H9 (cell line): ENCODE measurements around the gene TMPRSS7. TPM values are rescaled to one million over a fixed set of nuclear protein-coding genes. Genes with fewer than 3 reads are reported as not detected.

Experiments used
- DNase-seq: peaks from one replicate; pipeline ENCODE4 v3.0.0-alpha.2; 2017
- H2AFZ ChIP-seq: one replicate; pipeline ENCODE4 v1.6.1; 2013; ENCODE audit warnings: mild to moderate bottlenecking, low read length, control low read depth, moderate library complexity
- H2AK5ac ChIP-seq: 2 replicates; pipeline ENCODE4 v1.6.1; 2013; ENCODE audit warnings: low read length, control low read depth, mixed read lengths; ENCODE audit not compliant: insufficient read length
- H2BK120ac ChIP-seq: one replicate; pipeline ENCODE4 v1.6.1; 2013; ENCODE audit warnings: low read depth, mild to moderate bottlenecking, low read length, control low read depth, inconsistent platforms; ENCODE audit not compliant: poor library complexity, severe bottlenecking
- H2BK12ac ChIP-seq: 2 replicates; pipeline ENCODE4 v1.6.1; 2013; ENCODE audit warnings: low read length, control low read depth, mixed read lengths, low read depth; ENCODE audit not compliant: insufficient read length
- H2BK15ac ChIP-seq: 2 replicates; pipeline ENCODE4 v1.6.1; 2013; ENCODE audit warnings: low read depth, low read length, control low read depth
- H2BK20ac ChIP-seq: one replicate; pipeline ENCODE4 v1.6.1; 2013; ENCODE audit warnings: low read depth, mild to moderate bottlenecking, low read length, control low read depth, inconsistent platforms; ENCODE audit not compliant: poor library complexity, severe bottlenecking
- H2BK5ac ChIP-seq: 2 replicates; pipeline ENCODE4 v1.6.1; 2013; ENCODE audit warnings: low read length, control low read depth, mixed read lengths; ENCODE audit not compliant: insufficient read length
- H3K14ac ChIP-seq: 2 replicates; pipeline ENCODE4 v1.6.1; 2013; ENCODE audit warnings: low read length, control low read depth; ENCODE audit not compliant: insufficient read depth
- H3K18ac ChIP-seq: 2 replicates; pipeline ENCODE4 v1.6.1; 2013; ENCODE audit warnings: low read depth, mild to moderate bottlenecking, mixed read lengths, low read length, control low read depth; ENCODE audit not compliant: insufficient read length
- H3K23ac ChIP-seq: 2 replicates; pipeline ENCODE4 v1.6.1; 2013; ENCODE audit warnings: low read length, control low read depth, mixed read lengths, low read depth; ENCODE audit not compliant: insufficient read length
- H3K23me2 ChIP-seq: 2 replicates; pipeline ENCODE4 v1.6.1; 2013; ENCODE audit warnings: low read depth, mild to moderate bottlenecking, mixed read lengths, low read length, control low read depth; ENCODE audit not compliant: insufficient read length, poor library complexity, severe bottlenecking
- H3K27ac ChIP-seq: 2 replicates; pipeline ENCODE4 v1.5.1; 2013; ENCODE audit warnings: low read length, control low read depth, mixed read lengths, low read depth; ENCODE audit not compliant: insufficient read length
- H3K27me3 ChIP-seq: 2 replicates; pipeline ENCODE4 v1.6.1; 2013; ENCODE audit warnings: low read length, control low read depth, inconsistent platforms; ENCODE audit not compliant: insufficient read depth
- H3K4ac ChIP-seq: 2 replicates; pipeline ENCODE4 v1.6.1; 2013; ENCODE audit warnings: low read depth, mild to moderate bottlenecking, control low read depth, inconsistent platforms, low read length, moderate library complexity
- H3K4me1 ChIP-seq: 2 replicates; pipeline ENCODE4 v1.6.1; 2013; ENCODE audit warnings: low read length, control low read depth, inconsistent platforms; ENCODE audit not compliant: insufficient read depth
- H3K4me2 ChIP-seq: 2 replicates; pipeline ENCODE4 v1.6.1; 2013; ENCODE audit warnings: low read length, control low read depth, mixed read lengths; ENCODE audit not compliant: insufficient read length, insufficient read depth
- H3K56ac ChIP-seq: 2 replicates; pipeline ENCODE4 v1.6.1; 2013; ENCODE audit warnings: low read depth, mild to moderate bottlenecking, mixed read lengths, low read length, control low read depth; ENCODE audit not compliant: insufficient read length
- H3K79me1 ChIP-seq: 2 replicates; pipeline ENCODE4 v1.6.1; 2013; ENCODE audit warnings: low read depth, mild to moderate bottlenecking, moderate library complexity, low read length, control low read depth, inconsistent platforms; ENCODE audit not compliant: insufficient read depth, poor library complexity, severe bottlenecking
- H3K79me2 ChIP-seq: 2 replicates; pipeline ENCODE4 v1.6.1; 2013; ENCODE audit warnings: low read length, control low read depth, inconsistent platforms; ENCODE audit not compliant: insufficient read depth
- H3K9ac ChIP-seq: 2 replicates; pipeline ENCODE4 v1.6.1; 2013; ENCODE audit warnings: low read length, control low read depth, mixed read lengths; ENCODE audit not compliant: insufficient read length; ENCODE audit errors: extremely low read depth
- H3K9me3 ChIP-seq: one replicate; pipeline ENCODE4 v1.6.1; 2013; ENCODE audit warnings: low read depth, low read length, inconsistent platforms; ENCODE audit not compliant: control insufficient read depth
- H3T11ph ChIP-seq: one replicate; pipeline ENCODE4 v1.6.1; 2013; ENCODE audit warnings: mild to moderate bottlenecking, low read length, control low read depth, inconsistent platforms
- H4K20me1 ChIP-seq: one replicate; pipeline ENCODE4 v1.6.1; 2013; ENCODE audit not compliant: control insufficient read depth, insufficient read length, insufficient read depth
- H4K5ac ChIP-seq: 2 replicates; pipeline ENCODE4 v1.6.1; 2013; ENCODE audit warnings: low read depth, mild to moderate bottlenecking, mixed read lengths, low read length, control low read depth; ENCODE audit not compliant: insufficient read length
- H4K8ac ChIP-seq: replicated peaks from 2 replicates; pipeline ENCODE4 v1.6.1; 2013; ENCODE audit warnings: low read length, control low read depth, mixed read lengths, low read depth; ENCODE audit not compliant: insufficient read length
- H4K91ac ChIP-seq: 2 replicates; pipeline ENCODE4 v1.6.1; 2013; ENCODE audit warnings: low read depth, mild to moderate bottlenecking, moderate library complexity, mixed read lengths, low read length, control low read depth; ENCODE audit not compliant: insufficient read length
- H3K27ac Mint-ChIP-seq, 3 experiments: 2 replicates in 2 of 3; 3 replicates in 1 of 3; pipeline ENCODE4 v1.8.0; 2020 to 2021; ENCODE audit warnings: mixed read lengths in 3 of 3, mild to moderate bottlenecking in 1 of 3, moderate library complexity in 1 of 3
- H3K27me3 Mint-ChIP-seq: 2 replicates; pipeline ENCODE4 v1.8.0; 2021; ENCODE audit warnings: low read depth, mild to moderate bottlenecking, moderate library complexity, mixed read lengths
- H3K36me3 Mint-ChIP-seq, 3 experiments: 2 replicates in 2 of 3; 3 replicates in 1 of 3; pipeline ENCODE4 v1.8.0; 2020 to 2021; ENCODE audit warnings: low read depth in 3 of 3, mixed read lengths in 3 of 3; ENCODE audit not compliant: insufficient read depth in 1 of 3
- H3K4me1 Mint-ChIP-seq, 2 experiments: 2 replicates each; pipeline ENCODE4 v1.8.0; 2020; ENCODE audit warnings: mixed read lengths in 2 of 2
- H3K4me3 Mint-ChIP-seq, 2 experiments: 2 replicates in 1 of 2; 3 replicates in 1 of 2; pipeline ENCODE4 v1.8.0; 2020 to 2021; ENCODE audit warnings: mild to moderate bottlenecking in 2 of 2, mixed read lengths in 2 of 2, moderate library complexity in 1 of 2
- H3K9me3 Mint-ChIP-seq, 2 experiments: 2 replicates in 1 of 2; 3 replicates in 1 of 2; pipeline ENCODE4 v1.8.0; 2020; ENCODE audit warnings: mild to moderate bottlenecking in 2 of 2, mixed read lengths in 2 of 2, moderate library complexity in 1 of 2
- WGBS: extraction: QIAGEN DNeasy Blood & Tissue Kit; methylation state at CpG from one replicate; pipeline ENCODE4 v1.1.7; 2013; ENCODE audit warnings: missing lambda C conversion rate, low lambda C conversion rate, mixed read lengths; ENCODE audit not compliant: insufficient read length; ENCODE audit errors: extremely low coverage; 5-methylcytosine and 5-hydroxymethylcytosine counted together
- total RNA-seq: library from RNA; stranded (reverse); gene quantifications from 2 replicates; pipeline ENCODE4 v1.2.1, GENCODE V29; 2021
- TF ChIP-seq, protein P1 (sequence below): fragments of 200-600 bp; sonication (generic); conservative IDR thresholded peaks from 3 replicates; pipeline ENCODE4 v1.8.0; 2021; ENCODE audit warnings: antibody characterized with exemption, mild to moderate bottlenecking

TMPRSS7 gene
- total RNA-seq, 1 experiment from 2014 or later: not detected

- Histone ChIP-seq H3K79me2 (no peaks in the 10 kb centered on the region), H3K27ac (no peak within 1 kb of the TSS)
- peak within 1 kb of the TSS in 2 of 3 experiments; percentile 32 to 79; a peak in 4 of 7 replicates for H3K27ac Mint-ChIP-seq
Measured at GRCh38 chr3:111998636-111999483, 35.7 kb upstream of the TMPRSS7 start, which contains the start of gene TAGLN3. TSS of gene TAGLN3 (plus strand) at chr3:111998922. CDS start at chr3:111999423, 501 bp downstream.

More at GRCh38 chr3:111998636-111999483, 35.7 kb upstream of the TMPRSS7 start, which contains the start of gene TAGLN3:
- peaks cover 37 to 51% of the 10 kb centered on the region in 2 experiments for H3K4me1 Mint-ChIP-seq
- no peak within 1 kb of the TSS for H2BK15ac ChIP-seq
- no peak within 1 kb of the TSS for H2BK20ac ChIP-seq
- peak; percentile 68 for DNase-seq
- no peak within 1 kb of the TSS for H3K23ac ChIP-seq
- H3K4me3 Mint-ChIP-seq: peak within 1 kb of the TSS; percentile 89 to 91
- H2AFZ ChIP-seq: no peak within 1 kb of the TSS
- H3K27me3 ChIP-seq: no peaks in the 10 kb centered on the region
- H3K9ac ChIP-seq: peak within 1 kb of the TSS; percentile 20
- H3T11ph ChIP-seq: no peak within 1 kb of the TSS
- H2BK12ac ChIP-seq: no peak within 1 kb of the TSS
- peaks cover 0 to 8% (median 0%) of the 10 kb centered on the region in 3 experiments; a peak in 2 of 7 replicates for H3K36me3 Mint-ChIP-seq
- H3K18ac ChIP-seq: no peak within 1 kb of the TSS
- H3K27me3 Mint-ChIP-seq: peaks cover 28% of the 10 kb centered on the region
- no peak within 1 kb of the TSS for H3K4ac ChIP-seq
- no peaks in the 10 kb centered on the region for H3K9me3 Mint-ChIP-seq
- H3K56ac ChIP-seq: no peak within 1 kb of the TSS
- no CpG with 5 or more reads among the region's 30 CpGs for WGBS
- peak within 1 kb of the TSS; percentile 62 for H3K4me2 ChIP-seq
- no peaks in the 10 kb centered on the region for H3K79me1 ChIP-seq
- H3K4me1 ChIP-seq: 0 out of 2 replicates have a peak, but pooled peaks cover 8% of the 10 kb centered on the region
- no peak within 1 kb of the TSS for H2AK5ac ChIP-seq
- peaks cover 15% of the 10 kb centered on the region for H3K23me2 ChIP-seq
- H4K5ac ChIP-seq: no peak within 1 kb of the TSS
- H4K20me1 ChIP-seq: no peaks in the 10 kb centered on the region
- TF ChIP-seq, protein P1, sequence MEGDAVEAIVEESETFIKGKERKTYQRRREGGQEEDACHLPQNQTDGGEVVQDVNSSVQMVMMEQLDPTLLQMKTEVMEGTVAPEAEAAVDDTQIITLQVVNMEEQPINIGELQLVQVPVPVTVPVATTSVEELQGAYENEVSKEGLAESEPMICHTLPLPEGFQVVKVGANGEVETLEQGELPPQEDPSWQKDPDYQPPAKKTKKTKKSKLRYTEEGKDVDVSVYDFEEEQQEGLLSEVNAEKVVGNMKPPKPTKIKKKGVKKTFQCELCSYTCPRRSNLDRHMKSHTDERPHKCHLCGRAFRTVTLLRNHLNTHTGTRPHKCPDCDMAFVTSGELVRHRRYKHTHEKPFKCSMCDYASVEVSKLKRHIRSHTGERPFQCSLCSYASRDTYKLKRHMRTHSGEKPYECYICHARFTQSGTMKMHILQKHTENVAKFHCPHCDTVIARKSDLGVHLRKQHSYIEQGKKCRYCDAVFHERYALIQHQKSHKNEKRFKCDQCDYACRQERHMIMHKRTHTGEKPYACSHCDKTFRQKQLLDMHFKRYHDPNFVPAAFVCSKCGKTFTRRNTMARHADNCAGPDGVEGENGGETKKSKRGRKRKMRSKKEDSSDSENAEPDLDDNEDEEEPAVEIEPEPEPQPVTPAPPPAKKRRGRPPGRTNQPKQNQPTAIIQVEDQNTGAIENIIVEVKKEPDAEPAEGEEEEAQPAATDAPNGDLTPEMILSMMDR: no peak
- no peak within 1 kb of the TSS for H4K8ac ChIP-seq
- peak within 1 kb of the TSS; percentile 59 for H3K14ac ChIP-seq
- no peak within 1 kb of the TSS for H4K91ac ChIP-seq
- H2BK5ac ChIP-seq: no peak within 1 kb of the TSS
- H3K9me3 ChIP-seq: no peaks in the 10 kb centered on the region
- H2BK120ac ChIP-seq: no peak within 1 kb of the TSS
